HG02623 (cell line): ENCODE measurements around the gene NUBPL.
"Not testable (repeated sequence)": the region's sequence is repeated elsewhere in the genome, so short reads cannot be mapped to it uniquely, and the experiment has no call there.

ENCODE experiments used
- ATAC-seq: cut with Tn5 transposase; IDR thresholded peaks from one replicate; pipeline ENCODE4 v1.9.1; 2021; ENCODE audit warnings: moderate library complexity; ENCODE audit not compliant: unreplicated experiment

Gene NUBPL

DNA sequence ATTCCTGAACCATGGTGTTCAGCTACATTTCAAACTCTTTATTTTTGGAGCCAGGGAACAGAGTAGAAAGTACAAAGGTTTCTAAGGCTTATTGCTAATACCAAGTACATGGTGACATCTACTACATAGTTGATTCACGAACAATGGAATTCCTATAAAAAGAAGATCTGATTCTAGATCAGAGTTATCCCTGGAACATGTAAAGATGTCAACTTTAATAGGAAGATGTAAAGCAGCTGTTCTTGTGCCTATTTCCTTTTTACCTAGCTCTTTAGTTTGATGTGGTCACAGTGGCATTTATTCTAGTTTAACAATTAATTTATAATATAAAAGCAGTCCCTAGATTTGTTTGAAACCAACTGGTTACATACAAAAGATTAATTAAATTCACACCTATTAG, 99.5 kb downstream of the NUBPL start:
- no peak for ATAC-seq

DNA sequence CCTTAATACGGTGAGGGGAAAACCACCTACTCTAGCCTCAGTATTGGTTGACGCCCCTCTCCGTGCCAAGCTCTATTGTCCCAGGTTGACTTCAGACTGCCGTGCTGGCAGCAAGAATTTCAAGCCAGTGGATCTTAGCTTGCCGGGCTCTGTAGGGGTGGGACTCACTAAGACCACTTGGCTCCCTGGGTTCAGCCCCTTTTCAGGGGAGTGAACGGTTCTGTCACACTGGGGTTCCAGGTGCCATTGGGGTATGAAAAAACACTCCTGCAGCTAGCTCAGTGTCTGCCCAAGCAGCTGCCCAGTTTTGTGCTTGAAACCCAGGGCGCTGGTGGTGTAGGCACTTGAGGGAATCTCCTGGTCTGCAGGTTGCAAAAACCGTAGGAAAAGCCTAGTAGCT, 107.1 kb downstream of the NUBPL start:
- no peak for ATAC-seq

DNA sequence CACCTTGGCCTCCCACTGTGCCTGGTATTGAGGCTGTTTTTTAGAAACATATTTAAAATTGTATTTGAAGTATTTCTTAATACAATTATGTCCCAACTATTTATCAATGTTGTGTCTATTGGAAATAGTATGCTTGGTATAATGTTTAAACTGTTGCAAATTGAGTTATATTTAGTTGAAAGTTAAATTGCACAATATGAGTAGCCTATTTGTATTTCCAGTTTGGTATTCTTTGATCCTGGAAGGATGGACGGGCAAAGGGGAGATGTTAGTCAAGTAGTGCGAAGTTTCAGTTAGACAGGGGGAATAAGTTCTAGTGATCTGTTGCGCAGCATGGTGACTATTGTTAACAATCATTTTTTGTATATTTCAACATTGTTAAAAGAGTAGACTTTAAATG, 111.5 kb downstream of the NUBPL start:
- no peak for ATAC-seq

DNA sequence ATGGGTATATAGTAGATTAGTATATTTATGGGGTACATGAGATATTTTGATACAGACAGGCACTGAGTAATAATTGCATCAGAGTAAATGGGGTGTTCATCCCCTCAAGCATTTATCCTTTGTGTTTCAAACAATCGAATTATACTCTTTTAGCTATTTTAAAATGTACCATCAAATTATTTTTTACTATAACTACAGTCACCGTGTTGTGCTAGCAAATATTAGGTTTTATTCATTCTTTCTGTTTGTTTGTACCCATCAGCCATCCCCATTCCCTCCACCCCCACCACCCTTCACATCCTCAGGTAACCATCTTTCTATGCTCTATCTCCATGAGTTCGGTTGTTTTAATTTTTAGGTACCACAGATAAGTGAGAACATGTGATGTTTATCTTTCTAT, 115.8 kb downstream of the NUBPL start:
- ATAC-seq = no peak

DNA sequence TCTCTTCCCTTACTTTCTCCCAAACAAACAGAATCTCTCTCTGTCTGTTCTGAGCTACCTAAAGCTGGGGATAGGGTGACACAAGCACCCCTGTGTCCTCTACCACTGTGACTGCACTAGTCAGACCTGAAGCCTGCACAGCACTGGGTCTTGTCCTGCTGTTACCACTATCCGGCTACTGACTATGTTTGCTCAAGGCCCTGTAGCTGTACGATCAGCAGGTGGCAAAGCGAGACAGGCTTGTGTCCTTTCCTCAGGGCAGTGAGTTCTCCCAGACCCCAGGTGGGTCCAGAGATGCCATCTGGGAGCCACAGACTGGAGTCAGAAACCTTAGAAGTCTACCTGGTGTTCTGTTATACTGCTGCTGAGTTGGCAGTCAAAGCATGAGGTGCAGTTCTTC, 116.4 kb downstream of the NUBPL start:
- ATAC-seq = no peak

DNA sequence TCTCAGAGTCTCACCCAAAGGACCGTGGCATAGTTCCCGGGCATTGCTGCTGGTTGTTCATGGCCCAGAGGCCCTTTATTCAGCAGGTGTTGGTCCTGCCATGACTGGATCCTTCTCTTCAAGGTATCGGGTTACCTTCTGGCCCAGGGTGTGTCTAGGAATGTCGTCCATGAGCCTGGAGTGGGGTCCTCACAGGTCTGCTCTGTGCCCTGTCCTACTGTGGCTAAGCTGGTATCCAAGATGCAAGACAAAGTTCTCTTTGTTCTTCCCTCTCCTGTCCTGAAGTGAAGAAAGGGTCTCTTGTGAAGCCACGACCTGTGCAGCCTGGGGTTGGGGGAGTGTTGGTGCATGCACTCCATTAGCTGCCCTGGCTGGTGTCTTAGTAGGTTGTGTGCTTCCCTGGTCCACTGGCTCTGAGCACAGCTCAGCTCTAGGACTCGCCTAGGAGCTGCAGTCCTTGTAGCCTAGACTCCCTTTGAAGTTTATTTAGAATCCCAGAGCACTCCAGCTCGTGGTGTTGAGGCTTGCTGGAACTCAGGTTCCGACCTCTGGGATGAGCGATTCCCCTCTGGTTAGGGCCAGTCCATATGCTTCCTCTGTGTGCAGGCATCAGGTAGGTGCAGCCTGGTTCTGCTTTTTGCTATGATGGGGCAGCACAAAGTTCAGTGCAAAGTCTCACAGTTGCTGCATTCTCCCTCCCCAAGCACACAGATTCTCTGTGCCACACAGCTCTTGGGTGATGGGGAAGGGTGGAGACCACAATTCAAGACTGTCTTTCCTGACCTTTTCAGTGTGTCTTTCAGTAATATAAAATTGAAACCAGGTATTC, 117.4 kb downstream of the NUBPL start:
- ATAC-seq = no peak

DNA sequence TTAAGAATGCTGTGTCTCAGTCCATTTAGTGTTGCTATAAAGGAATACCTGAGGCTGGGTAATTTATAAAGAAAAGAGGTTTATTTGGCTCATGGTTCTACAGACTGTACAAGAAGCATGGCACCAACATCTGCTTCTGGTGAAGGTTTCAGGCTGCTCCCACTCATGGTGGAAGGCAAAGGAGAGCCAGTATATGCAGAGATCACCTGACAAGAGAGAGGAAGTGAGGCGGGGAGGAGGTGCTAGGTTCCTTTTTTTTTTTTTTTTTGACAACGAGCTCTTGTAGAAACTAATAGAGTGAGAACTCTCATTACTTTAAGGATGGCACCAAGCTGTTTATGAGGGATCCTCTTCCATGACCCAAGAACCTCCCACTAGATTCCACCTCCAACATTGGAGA, 121.6 kb downstream of the NUBPL start:
- ATAC-seq = no peak

DNA sequence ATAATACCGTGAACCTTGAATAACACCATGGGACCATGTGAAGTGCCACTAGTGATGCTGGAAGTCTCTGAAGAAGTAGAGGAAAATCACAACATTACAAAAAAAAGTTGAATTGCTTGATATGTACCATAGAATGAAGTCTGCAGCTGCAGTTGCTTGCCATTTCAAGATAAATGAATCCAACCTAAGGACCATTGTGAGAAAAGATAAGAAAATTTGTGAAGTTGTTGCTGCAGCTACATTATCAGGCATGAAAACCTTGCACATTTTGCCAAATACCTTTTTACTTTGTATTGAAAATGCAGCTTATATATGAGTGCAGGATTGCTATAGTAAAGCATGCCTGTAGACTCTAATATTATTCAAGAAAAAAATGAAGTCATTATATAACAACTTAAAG, 126.5 kb downstream of the NUBPL start:
- ATAC-seq = no peak

DNA sequence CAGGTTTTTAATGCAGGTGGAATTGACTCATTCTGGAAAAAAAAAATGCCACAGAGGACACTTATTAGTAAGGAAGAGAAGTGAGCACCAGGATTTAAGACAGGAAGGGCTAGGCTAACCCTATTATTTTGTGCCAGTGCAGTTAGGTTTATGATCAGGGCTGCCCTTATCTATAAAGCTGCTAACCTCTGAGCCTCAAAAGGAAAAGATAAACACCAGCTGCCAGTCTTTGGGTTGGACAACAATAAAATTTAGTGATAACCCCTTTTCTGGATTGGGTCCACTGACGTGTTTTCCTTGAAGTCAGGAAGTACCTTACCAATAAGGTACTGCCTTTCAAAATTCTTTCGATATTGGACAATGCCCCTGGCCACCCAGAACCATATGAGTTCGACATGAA, 128.9 kb downstream of the NUBPL start:
- ATAC-seq = no peak

DNA sequence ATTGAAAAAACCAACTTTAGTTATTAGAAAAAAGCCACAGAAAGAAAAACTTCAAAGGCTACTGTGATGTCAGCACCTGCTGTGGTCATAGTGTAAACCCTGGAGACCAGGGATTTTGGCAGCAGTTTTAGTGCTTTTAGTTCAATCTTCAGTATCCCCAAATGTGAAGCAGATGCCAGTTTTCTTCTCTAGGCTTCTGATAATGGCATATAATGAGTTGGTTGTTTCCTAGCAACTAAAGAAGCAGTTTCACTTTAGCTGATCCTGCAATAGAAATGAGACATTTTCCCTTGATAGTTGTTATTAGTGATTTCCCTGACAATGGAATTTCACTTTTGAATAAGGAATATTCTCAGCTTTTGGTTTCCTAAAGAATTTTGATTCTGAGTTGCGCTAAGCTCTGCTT, 131.2 kb downstream of the NUBPL start:
- no peak for ATAC-seq

DNA sequence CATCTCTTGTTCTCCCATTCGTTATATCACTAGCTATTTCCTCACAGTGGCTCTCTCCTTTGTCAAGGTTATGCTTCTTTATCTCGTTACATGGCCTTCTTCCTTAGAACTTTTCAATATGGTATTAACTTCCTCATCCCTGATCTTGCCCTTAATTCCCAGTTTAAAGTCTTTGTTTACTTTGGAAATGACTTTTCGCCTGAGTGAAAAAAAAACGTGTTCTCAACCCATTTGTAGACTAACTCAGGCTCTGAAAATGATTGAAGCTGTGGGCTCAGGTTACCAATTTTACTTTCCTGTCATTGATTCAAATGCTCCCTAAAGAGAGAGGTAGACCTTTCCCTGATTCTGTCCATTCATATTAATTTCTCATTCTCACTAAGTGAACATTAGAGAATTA, 135.2 kb downstream of the NUBPL start:
- ATAC-seq = no peak

DNA sequence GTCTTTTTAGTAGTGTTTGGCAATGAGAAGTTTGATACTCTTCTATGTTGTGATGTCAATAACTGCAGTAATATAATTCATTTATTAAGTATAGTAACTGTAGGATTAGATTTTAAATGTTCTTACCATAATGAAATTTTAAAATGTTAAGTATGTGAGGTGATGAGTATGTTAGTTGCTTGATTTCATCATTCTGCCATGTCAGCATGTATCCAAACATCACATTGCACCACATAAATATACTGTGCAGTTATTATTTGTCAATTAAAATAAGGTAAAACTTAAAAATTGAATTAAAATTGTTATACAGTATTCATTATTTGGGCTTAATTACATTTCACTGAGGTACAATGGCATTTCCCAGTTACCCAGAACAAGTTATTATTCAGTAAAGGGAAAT, 138.6 kb downstream of the NUBPL start:
- ATAC-seq = no peak

DNA sequence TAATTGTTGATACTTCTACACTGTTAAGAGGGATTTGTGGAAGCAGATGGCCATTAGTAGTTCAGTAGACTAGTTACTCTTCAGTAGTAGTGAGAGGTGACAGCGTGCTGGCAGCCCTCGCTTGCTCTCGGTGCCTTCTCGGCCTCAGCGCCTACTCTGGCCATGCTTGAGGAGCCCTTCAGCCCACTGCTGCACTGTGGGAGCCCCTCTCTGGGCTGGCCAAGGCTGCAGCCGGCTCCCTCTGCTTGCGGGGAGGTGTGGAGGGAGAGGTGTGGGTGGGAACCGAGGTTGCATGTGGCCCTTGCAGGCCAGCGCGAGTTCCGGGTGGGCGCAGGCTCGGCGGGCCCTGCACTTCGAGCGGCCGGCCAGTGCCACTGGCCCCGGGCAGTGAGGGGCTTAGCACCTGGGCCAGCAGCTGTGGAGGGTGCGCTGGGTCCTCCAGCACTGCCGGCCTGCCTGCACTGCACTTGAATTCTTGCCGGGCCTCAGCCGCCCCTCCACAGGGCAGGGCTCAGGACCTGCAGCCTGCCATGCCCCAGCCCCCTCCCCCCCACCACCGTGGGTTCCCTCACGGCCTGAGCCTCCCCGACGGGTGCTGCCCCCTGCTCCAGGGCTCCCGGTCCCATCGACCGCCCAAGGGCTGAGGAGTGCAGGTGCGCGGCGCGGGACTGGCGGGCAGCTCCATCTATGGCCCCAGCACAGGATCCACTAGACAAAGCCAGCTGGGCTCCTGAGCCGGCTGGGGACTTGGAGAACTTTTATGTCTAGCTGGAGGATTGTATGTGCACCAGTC, 139.3 kb downstream of the NUBPL start:
- no peak for ATAC-seq

DNA sequence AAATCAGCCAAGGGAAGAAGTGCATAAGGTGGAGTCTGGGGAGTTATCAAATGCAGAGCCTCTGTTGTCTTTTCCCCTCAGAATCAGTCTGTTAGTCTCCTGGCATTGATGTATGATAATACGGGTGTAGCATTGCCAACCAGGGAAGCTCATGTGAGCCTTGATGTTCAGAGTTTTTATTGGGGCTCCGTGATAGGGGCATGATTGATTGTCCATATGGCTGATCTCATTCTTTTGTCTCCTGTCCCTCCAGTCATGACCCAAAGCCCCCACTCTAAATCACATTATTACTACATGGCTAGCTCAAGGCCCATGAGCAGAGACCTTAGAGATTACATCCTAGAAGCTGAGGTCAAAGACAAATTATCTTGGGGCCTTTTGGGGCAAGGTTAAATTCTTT, 140.9 kb downstream of the NUBPL start:
- ATAC-seq = no peak

DNA sequence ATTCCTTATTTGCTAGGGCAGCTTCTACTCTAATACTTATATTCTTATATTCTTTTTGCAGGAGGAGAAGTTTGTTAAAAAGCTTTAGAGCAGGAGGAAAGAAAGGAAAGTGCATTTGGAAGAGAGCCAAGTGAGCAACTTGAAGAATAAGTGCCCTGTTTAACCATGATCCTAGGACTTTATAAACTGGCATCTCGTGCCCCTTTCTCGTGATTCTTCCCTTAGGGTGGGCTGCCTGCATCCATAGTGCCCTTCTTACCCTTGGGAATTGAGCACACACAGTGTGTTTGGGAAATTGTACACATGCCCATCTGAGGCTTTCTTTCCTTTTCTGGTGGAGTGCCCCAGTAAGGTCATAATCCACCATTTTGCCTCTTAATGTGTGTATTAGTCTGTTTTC, 141.9 kb downstream of the NUBPL start:
- no peak for ATAC-seq

DNA sequence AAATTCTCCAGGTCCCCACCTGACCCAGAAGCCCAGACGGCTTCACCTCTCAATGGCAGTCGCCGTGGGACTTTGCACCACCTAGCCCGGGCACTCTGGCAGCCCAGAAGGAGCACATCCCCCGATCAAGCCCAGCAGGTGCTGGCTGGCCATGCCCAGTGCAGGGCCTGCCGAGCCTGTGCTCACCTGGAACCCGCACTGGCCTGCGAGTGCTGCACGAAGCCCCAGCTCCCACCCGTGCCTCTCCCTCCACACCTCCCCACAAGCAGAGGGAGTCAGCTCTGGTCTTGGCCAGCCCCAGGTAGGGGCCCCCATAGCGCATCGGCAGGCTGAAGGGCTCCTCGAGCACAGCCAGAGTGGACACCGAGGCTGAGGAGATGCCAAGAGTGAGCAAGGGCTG, 144.5 kb downstream of the NUBPL start:
- no peak for ATAC-seq

DNA sequence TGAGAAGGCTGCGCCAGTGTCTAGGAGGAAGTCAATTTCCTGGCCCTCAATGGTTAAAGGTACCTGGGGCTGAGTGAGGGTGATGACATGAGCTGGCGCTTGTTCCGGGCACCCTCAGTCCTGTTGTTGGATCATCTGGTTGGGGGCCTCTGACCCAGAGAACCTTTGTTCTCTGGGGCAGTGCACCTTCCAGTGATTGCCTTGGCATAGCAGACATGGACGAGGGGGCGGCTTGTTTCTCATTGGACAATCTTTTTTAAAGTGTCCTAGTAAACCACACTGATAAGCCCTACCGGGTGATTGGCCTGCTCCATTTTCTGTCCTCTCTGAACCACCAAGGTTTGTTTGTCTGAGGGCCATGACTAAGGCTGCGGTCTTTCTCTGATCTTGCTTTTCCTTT, 147.5 kb downstream of the NUBPL start:
- ATAC-seq = not testable (repeated sequence)

DNA sequence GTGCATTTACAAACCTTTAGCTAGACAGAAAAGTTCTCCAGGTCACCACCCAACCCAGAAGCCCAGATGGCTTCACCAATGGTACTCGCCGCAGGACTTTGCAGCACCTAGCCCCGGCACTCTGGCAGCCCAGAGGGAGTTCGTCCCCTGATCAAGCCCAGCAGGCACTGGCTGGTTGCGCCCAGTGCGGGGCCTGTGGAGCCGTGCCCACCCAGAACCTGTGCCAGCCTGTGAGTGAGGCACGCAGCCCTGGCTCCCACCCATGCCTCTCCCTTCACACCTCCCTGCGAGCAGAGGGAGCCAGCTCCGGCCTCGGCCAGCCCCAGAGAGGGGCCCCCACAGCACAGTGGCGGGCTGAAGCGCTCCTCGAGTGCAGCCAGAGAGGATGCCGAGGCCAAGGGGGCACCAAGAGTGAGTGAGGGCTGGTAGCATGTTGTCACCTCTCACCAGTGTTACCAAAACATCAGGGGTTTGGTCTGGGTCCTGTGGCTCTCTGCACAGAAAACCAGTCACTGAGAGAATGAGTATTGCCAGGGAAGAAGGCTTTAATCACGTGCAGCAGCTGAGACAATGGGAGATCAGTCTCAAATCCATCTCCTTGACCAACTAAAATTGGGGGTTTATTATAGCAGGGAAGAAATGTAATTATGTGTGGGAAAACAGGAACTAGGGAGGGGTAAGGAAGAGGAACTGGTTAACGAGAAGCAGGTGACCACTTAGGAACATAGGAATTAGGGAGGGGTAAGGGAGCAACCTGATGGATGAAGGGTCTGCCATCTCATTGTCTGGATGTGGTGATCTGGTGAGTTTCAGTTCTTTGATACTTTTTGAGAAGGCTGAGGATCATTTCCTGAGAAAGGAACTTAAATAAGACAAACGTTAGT, 151.3 kb downstream of the NUBPL start:
- no peak for ATAC-seq

DNA sequence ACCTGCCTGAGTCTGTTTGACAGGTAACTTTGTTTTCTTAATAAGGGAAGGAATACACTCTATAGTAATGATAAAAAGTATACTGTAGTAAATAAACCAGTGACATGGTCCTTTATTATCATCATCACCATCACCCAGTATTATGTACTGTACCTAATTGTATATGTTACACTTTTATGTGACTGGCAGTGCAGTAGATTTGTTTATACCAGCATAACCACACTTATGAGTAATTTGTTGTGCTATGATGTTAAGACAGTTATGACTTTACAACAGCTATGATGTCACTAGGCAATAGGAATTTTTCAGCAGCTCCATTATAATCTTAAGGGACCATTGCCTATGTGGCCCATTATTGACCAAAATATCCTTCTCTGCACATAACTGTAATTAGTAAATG, 155.0 kb downstream of the NUBPL start:
- ATAC-seq = no peak

DNA sequence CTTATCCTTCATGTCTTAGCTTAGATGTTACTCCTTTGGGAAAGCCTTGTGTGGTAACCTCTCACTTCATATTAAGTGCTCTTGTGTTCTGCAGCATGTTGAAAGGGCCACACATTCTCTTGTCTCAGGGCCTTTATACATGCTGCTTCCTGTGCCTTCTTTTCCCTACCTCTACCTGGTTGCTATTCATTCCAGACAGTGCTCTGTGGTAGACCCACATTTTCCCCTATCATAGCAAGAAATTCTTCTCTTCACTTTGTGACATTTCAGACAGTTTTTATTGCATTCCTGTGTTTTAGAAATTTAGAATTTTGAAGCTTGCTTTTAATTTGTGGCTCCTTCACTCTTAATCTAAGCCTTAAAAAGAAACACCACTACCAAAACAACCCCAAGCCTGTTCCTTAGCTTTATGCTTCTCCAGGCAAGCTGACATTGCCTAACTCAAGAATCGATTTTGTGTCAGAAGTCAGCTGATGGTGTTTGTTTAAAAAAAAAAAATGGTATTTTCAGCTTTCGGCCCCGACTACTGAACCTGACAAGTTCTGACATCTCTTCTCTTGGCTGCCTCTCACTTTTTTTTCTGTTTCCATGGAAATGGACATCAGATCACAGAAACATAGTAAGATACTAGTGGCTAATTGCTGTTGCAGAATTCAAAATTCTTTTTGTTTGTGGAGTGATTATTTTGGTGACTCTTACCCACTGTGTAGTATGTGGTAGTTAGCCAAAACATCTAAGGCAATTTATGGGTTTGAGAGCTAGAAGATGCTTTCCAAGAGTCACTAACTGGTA, 156.3 kb downstream of the NUBPL start:
- no peak for ATAC-seq

DNA sequence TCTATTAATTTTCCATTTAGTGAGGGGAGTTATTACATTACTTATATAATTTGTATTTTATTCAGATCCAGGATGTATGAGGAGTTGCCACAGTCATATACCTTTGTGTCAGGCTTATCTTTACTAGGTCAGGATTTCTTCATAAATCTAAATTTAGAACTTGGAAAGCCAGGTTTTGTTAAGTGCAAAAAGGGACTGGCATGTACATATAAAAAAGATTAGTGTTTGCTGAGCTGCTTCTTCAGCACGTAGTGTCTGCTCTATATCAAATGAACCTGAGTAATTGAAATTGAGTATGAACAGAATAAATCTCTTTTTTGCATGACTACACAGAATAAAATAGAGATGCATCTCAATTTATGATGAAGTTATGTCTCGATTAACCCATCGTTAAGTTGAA, 157.4 kb downstream of the NUBPL start:
- ATAC-seq = no peak
